IgD-negative memory B cell (primary cell): Measurements from ENCODE around the gene VAX1. TPM values are rescaled to one million over a fixed set of nuclear protein-coding genes. Genes with fewer than 3 reads are reported as not detected.

Experiments used
- H3K27ac Mint-ChIP-seq, 3 donors: one replicate each; pipeline ENCODE4 v1.8.0; 2020 to 2022; ENCODE audit warnings: mild to moderate bottlenecking in 3 of 3, mixed read lengths in 3 of 3, moderate library complexity in 1 of 3
- H3K27me3 Mint-ChIP-seq: one replicate; pipeline ENCODE4 v1.8.0; 2021; ENCODE audit warnings: mixed read lengths
- H3K36me3 Mint-ChIP-seq: one replicate; pipeline ENCODE4 v1.8.0; 2020; ENCODE audit warnings: mild to moderate bottlenecking, mixed read lengths
- H3K4me1 Mint-ChIP-seq, 3 donors: one replicate each; pipeline ENCODE4 v1.8.0; 2020 to 2022; ENCODE audit warnings: mixed read lengths in 3 of 3, mild to moderate bottlenecking in 1 of 3
- H3K4me3 Mint-ChIP-seq, 4 donors: one replicate each; pipeline ENCODE4 v1.8.0; 2020 to 2022; ENCODE audit warnings: mild to moderate bottlenecking in 4 of 4, mixed read lengths in 4 of 4, moderate library complexity in 3 of 4
- H3K9me3 Mint-ChIP-seq, 3 donors: one replicate each; pipeline ENCODE4 v1.8.0; 2020 to 2021; ENCODE audit warnings: mixed read lengths in 3 of 3, mild to moderate bottlenecking in 1 of 3
- polyA plus RNA-seq: library from polyadenylated mRNA; unstranded; fragments of 300-500 nt; fragmentation: Illumina TruSeq; gene quantifications from one replicate; pipeline ENCODE4 v1.2.3, GENCODE V29; 2021

VAX1 gene
- polyA plus RNA-seq, 1 donor from 2014 or later = not detected

DNA sequence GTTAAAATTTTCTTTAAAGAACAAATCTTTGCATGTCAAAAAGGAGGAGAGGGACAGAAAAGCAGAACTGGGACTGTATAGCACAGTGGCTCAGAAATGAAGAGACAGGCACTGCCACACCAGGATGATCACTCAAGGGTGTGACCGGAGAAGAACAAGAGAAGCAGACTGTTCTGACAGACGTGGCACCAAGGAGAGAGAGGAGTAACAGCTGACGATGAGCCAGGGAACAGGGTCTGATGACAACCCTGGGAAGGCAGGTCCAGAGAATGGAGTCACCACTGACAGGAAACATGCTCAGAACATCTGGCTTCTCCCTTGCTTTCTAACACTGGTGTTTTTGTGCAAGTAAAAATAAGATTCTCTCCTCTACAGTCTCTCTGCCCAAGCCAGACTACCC, 14.6 kb upstream of the VAX1 start:
- H3K36me3 Mint-ChIP-seq = no peaks in the 10 kb centered on the region
- H3K9me3 Mint-ChIP-seq = peaks cover 0 to 4% (median 3%) of the 10 kb centered on the region in 3 donors
- H3K27me3 Mint-ChIP-seq = peaks cover 46% of the 10 kb centered on the region
- peak overlapping the region in 1 of 3 donors; percentile 43 for H3K27ac Mint-ChIP-seq
- H3K4me1 Mint-ChIP-seq = no peaks in the 10 kb centered on the region
- no peak overlapping the region for H3K4me3 Mint-ChIP-seq

- H3K27ac Mint-ChIP-seq = no peak overlapping the region
- H3K27me3 Mint-ChIP-seq = peaks cover 32% of the 10 kb centered on the region
- no peaks in the 10 kb centered on the region for H3K36me3 Mint-ChIP-seq
- no peak overlapping the region for H3K4me3 Mint-ChIP-seq
- no peaks in the 10 kb centered on the region for H3K4me1 Mint-ChIP-seq
- peaks cover 2 to 4% (median 3%) of the 10 kb centered on the region in 3 donors for H3K9me3 Mint-ChIP-seq
Measured at GRCh38 chr10:117148284-117148683, 10.2 kb upstream of the VAX1 start.

DNA sequence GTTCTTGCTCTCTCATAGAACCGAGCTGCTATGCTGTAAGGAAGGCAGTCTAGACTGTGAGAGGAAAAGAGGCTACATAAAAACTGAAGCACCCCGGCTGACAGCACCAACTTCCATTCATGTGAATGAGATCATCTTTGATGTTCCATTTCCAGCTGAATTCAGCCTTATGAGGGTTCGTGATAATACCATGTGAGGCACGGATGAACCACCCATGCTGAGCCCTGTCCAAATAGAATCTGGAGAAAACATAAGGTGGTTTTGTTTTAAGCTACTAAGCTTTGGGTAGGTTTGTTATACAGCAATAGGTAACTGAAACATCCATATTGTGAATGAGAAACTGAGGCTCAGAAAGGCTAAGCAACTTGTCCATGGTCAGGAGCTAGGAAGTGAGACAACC, 6.9 kb upstream of the VAX1 start:
- no peak overlapping the region for H3K27ac Mint-ChIP-seq
- H3K36me3 Mint-ChIP-seq = no peaks in the 10 kb centered on the region
- H3K27me3 Mint-ChIP-seq = peaks cover 34% of the 10 kb centered on the region
- H3K4me1 Mint-ChIP-seq = no peaks in the 10 kb centered on the region
- peaks cover 0 to 6% (median 4%) of the 10 kb centered on the region in 3 donors for H3K9me3 Mint-ChIP-seq
- peak overlapping the region in 1 of 4 donors; percentile 24 for H3K4me3 Mint-ChIP-seq

DNA sequence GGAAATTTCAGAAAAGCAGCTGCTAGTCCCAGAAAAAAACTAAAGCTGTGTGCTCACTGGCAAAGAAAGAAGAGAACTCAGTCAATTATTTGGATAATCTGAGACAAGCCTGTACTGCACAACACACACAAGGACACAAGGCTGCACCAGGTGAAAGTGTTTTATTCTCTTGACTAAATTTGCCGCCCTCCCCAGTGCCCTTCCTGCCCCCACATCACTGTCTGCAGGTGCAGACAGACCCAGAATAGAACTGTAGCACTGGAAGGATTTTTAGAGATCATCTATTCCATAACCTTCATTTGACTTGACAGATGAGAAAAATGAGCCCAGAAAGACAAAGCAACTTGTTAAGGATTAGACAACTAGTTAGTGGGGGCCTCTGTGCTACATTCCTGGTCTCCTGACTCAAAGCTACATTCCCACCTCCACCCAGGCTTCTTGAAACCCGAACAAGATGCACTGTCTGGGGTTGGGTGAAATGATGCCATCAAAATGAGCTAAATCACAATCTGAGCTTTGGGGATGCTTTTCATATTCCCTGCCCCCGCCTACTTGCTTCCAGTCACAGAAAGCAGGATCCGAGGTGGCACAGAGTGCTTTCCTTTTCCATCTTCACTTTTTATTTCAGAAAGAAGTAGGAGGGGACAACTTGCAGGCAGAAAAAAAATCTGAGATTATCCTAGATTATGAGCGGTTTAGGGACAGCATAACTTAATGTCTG, 5.2 kb upstream of the VAX1 start:
- H3K27me3 Mint-ChIP-seq = peaks cover 45% of the 10 kb centered on the region
- peaks cover 0 to 8% (median 6%) of the 10 kb centered on the region in 3 donors for H3K9me3 Mint-ChIP-seq
- H3K27ac Mint-ChIP-seq = no peak overlapping the region
- H3K36me3 Mint-ChIP-seq = no peaks in the 10 kb centered on the region
- H3K4me3 Mint-ChIP-seq = peak overlapping the region in 1 of 4 donors; percentile 49
- H3K4me1 Mint-ChIP-seq = peaks cover 0 to 2% (median 0%) of the 10 kb centered on the region in 3 donors

- Mint-ChIP-seq H3K4me1 (peaks cover 0 to 2% (median 0%) of the 10 kb centered on the region in 3 donors), H3K9me3 (peaks cover 0 to 8% (median 6%) of the 10 kb centered on the region in 3 donors), H3K27ac (no peak overlapping the region), H3K27me3 (peaks cover 54% of the 10 kb centered on the region), H3K36me3 (no peaks in the 10 kb centered on the region), H3K4me3 (no peak overlapping the region)
Measured at GRCh38 chr10:117140525-117140902, 2.4 kb upstream of the VAX1 start.

DNA sequence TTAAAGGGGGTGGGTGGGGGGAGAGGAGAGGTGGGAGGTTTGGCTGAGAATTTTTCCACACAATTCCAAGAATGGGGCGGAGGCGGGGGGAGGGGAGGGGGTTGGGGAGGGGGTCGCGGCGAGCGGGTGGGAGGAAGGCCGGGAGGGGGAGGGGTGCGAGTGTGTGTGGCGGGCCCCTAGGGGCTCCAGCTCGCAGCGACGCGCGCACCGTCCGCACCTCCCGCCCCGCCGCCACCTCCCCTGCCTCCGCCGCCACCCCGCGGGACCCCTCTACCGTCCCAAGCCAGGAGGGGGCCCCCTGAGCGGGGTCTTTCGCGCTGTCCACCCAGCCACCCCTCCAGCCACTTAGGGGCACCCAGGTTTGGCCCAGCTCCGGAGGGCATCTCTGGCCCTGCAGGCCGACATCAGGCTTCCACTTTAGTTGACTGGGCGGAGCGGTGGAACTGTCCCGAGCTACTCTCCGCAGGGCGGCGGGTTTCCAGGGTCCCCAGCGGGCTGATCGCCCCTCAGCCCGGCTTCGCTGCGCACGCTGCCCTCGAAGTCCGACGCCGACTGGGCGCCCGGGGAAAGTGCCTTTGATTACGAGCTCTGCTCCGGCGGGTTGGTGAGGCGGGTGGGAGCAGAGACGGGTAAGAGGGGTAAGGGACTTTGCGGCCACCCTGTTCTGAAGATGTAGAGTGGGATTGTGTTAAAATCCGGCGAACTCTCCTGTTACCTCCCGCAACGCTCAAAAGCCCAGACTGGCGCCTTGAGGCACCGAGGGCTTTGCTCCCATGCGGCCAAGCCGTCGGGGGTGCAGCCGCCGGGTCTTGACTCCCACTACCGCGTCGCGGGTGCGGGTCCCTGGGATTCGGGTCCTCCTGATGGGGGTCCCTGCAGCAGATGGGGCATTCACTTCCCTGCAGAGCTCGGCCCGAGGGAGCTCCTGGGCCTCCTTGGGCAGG, 1.8 kb upstream of the VAX1 start:
- H3K27ac Mint-ChIP-seq = no peak overlapping the region

DNA sequence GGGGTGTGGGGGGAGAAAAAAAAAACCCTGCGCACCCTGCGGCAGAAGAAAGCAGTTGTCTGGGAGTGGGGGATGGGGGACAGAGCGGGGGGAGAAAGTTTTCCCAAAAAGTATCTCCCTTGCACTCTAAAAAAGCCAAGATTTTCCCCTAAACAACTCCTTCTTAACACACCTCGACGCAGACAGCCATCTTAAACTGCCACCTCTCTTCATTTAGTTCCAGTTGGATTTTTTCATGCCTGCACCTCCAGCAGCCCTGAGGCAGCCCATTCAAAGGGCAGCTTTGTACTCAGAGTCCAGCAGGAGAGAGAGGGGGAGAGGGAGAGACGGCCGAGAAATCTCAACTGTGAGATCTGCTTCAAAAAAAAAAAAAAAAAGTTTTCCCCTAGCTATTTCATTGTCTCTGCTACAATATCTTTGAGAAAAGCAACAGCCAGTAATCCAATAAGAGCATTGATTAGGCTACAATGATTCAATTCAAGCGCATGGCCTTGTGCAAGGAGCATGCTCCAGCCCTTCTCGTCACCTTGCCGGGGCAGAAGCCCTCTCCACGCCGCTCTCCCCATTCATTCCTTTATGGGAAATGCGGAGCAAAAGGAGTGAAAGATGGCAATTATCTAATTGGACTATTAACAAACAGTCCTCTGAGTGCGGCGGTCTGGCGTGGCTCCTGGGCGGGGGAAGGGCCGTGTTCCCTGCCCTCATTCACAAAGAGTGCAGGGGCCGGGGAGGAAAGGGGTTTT, 939 bp upstream of the VAX1 start:
- H3K9me3 Mint-ChIP-seq = peaks cover 0 to 8% (median 6%) of the 10 kb centered on the region in 3 donors
- H3K4me3 Mint-ChIP-seq = no peak overlapping the region
- H3K36me3 Mint-ChIP-seq = no peaks in the 10 kb centered on the region
- H3K27me3 Mint-ChIP-seq = peaks cover 56% of the 10 kb centered on the region
- H3K4me1 Mint-ChIP-seq = peaks cover 0 to 2% (median 0%) of the 10 kb centered on the region in 3 donors
- peak overlapping the region in 2 of 3 donors; percentile 59 to 85 for H3K27ac Mint-ChIP-seq

More for the DNA sequence above, 1.8 kb upstream of the VAX1 start:
- Mint-ChIP-seq H3K4me1 (peaks cover 0 to 2% (median 0%) of the 10 kb centered on the region in 3 donors), H3K36me3 (no peaks in the 10 kb centered on the region), H3K27me3 (peaks cover 56% of the 10 kb centered on the region), H3K4me3 (no peak overlapping the region), H3K9me3 (peaks cover 0 to 8% (median 6%) of the 10 kb centered on the region in 3 donors)

DNA sequence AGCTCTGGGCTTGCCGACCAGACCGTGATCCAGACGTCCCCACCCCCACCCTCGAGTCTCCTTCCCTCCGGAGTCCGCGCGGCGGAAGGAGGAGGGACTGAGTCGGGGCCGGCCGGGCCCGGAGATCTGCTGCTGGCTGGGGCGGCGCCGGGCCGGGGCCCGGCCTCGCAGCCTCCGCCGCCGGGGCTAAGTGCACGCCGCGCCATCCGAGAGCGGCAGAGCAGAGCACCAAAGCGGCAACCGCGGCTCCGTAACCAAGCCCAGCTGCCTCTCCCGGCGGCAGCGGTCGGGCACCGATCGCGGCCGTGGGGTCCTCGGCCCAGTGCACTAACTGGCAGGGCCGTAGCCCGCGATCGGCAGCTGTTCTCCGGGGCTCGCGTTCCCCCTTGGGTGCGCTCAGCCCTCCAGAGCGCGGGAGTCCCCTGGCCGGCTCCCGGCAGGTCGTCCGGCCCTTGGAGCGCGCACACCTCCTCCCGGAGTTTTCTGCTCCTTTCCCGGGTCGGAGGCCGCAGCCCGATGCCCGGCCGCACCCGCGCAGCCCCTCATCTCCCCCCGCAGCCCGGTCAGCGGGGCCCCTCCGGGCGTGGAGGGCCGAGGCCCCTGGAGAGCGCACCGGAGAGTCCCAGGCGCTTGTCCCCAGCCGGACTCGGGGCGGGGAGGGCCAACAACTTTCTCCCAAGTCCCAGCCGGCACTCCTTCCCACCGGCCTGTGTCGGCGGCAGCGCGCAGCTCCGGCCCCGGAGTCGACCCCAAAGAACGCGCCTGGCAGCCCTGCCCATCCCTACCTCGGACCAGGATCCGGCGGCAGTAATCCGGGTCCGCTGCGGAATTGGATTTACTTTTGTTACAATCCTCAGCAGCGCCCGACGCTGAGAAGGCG, 799 bp downstream of the VAX1 start:
- Mint-ChIP-seq H3K4me3 (no peak overlapping the region), H3K27me3 (peaks cover 66% of the 10 kb centered on the region), H3K4me1 (peaks cover 3 to 7% (median 4%) of the 10 kb centered on the region in 3 donors), H3K36me3 (no peaks in the 10 kb centered on the region), H3K9me3 (peaks cover 0 to 8% (median 0%) of the 10 kb centered on the region in 3 donors), H3K27ac (no peak overlapping the region)

- peaks cover 66% of the 10 kb centered on the region for H3K27me3 Mint-ChIP-seq
- peak overlapping the region in 1 of 4 donors; percentile 73 for H3K4me3 Mint-ChIP-seq
- no peak overlapping the region for H3K27ac Mint-ChIP-seq
- peaks cover 3 to 13% (median 12%) of the 10 kb centered on the region in 3 donors for H3K4me1 Mint-ChIP-seq
- no peaks in the 10 kb centered on the region for H3K36me3 Mint-ChIP-seq
- peaks cover 0 to 8% (median 0%) of the 10 kb centered on the region in 3 donors for H3K9me3 Mint-ChIP-seq
Measured at GRCh38 chr10:117136391-117136975, 1.6 kb downstream of the VAX1 start.

DNA sequence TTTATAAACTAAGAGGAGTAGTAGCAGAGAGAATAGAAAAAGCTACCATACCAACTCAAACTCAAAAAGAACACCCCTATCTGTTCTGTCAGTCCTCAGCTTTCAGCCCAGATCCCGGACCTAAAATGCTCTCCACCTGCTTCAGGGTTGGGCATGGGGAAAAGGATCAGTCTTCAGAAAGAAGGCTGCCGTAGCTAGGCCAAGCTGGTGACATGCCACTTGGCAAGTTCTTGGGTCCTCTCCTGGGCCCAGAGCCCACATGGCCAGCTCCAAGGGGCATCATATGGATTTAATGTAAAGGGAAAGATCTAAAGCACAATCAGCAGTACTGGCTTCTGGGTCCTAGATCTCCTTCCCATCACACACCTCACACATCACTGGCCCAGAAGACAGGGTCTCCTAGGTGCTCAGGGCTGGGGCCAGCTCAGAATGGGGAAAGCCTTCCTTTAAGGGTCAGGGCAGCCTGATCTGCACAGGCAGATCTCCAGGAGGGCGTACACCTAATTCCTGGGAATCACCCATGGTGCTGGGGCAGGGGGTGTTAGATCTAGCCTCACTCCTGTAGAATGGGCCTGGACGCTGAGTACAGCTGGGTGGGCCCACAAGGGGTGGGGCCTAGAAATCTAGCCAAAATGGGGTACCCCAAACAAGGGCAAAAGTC, 2.5 kb downstream of the VAX1 start:
- H3K27ac Mint-ChIP-seq = peak overlapping the region in 1 of 3 donors; percentile 52
- peaks cover 4 to 13% (median 12%) of the 10 kb centered on the region in 3 donors for H3K4me1 Mint-ChIP-seq
- peaks cover 71% of the 10 kb centered on the region for H3K27me3 Mint-ChIP-seq
- H3K4me3 Mint-ChIP-seq = peak overlapping the region in 2 of 4 donors; percentile 28 to 73
- no peaks in the 10 kb centered on the region for H3K36me3 Mint-ChIP-seq
- peaks cover 0 to 7% (median 0%) of the 10 kb centered on the region in 3 donors for H3K9me3 Mint-ChIP-seq

GRCh38 chr10:117135026-117135372, 3.1 kb downstream of the VAX1 start:
- Mint-ChIP-seq H3K4me1 (peaks cover 4 to 13% (median 12%) of the 10 kb centered on the region in 3 donors), H3K27ac (no peak overlapping the region), H3K4me3 (peak overlapping the region in 1 of 4 donors; percentile 33), H3K27me3 (peaks cover 73% of the 10 kb centered on the region), H3K36me3 (no peaks in the 10 kb centered on the region), H3K9me3 (peaks cover 0 to 7% (median 0%) of the 10 kb centered on the region in 3 donors)

- Mint-ChIP-seq H3K27ac (no peak overlapping the region), H3K9me3 (peaks cover 0 to 7% (median 0%) of the 10 kb centered on the region in 3 donors), H3K4me3 (peak overlapping the region in 2 of 4 donors; percentile 21 to 33), H3K27me3 (peaks cover 70% of the 10 kb centered on the region), H3K4me1 (peaks cover 4 to 13% (median 12%) of the 10 kb centered on the region in 3 donors), H3K36me3 (no peaks in the 10 kb centered on the region)
Measured at GRCh38 chr10:117134306-117135025, 3.6 kb downstream of the VAX1 start.

DNA sequence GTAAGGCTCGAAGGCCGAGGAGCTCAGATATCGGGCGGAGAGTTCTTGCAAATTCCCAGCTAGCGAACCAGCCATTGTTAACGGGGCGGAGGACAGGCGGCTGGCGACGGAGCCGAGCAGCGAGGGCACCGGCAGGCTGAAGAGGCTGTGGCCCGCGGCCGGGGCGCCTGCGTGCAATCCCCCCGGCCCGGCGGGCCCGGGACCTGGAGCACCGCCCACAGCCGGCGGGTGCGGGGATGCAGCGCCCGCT, 4.1 kb downstream of the VAX1 start:
- Mint-ChIP-seq H3K4me1 (peaks cover 4 to 13% (median 12%) of the 10 kb centered on the region in 3 donors), H3K27ac (peak overlapping the region in 2 of 3 donors; percentile 54 to 73), H3K9me3 (peaks cover 0 to 4% (median 0%) of the 10 kb centered on the region in 3 donors), H3K4me3 (no peak overlapping the region), H3K36me3 (no peaks in the 10 kb centered on the region), H3K27me3 (peaks cover 67% of the 10 kb centered on the region)
